ENCODE measurements around the gene MARS1. TPM values are rescaled to one million over a fixed set of nuclear protein-coding genes. Genes with fewer than 3 reads are reported as not detected.

MARS1 gene
- total RNA-seq, 1 donor from 2014 or later, result 290 TPM

DNA sequence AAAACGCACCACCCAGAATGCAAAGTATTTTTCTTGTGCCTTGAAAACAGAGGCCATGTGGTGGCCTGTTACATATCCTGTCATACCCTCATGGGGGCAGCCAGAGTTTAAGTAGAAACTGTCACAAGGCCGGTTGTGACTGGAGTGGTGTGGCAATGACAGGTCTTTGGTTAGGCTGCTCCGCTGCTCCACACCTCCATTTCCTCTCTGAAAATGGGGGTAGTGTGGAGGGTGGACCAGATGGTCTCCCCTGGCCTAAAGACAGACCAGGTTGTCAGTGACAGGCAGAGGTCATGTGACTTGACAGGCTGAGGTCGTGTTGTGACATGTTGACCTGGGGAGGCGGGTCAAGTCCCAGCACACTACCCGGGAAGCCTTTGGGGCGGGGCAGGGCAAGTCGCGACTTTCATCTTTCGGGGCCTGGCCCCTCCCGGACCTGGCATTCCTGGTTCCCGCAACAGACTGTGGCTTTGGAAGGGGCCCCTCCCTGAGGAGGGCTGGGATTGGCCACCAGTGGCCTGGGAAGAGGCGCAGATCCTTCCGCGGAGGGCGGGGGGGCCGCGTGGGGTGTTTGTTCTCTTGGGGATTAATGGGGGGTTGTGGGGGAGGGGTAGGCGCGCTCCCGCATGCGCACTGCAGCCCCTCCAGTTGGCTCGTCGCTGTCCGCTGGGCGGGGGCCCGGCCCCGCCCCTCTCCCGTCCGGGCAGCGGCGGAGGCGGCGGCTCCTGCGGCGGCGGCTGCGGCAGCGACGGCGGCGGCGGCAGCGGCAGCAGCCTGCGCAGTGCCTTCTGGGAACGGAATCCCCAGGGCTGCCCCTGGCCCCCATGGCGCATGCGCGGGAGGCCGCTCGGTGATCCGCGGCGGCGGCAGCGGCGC, 34.4 kb downstream of the MARS1 start, which contains the start of gene MBD6:
Gene MBD6 (plus strand): TSS at position 814 of the 876 bp plus-strand sequence. CDS start 1,480 bp downstream, outside the sequence.
- H3K4me3 Mint-ChIP-seq (ENCODE audit: low read depth), result peak within 1 kb of the TSS; percentile 98
- no peaks in the 10 kb centered on the region for H3K27me3 Mint-ChIP-seq
- H3K27ac Mint-ChIP-seq, result peak within 1 kb of the TSS; percentile 99
- peaks cover 39% of the 10 kb centered on the region for H3K4me1 Mint-ChIP-seq (ENCODE audit: low read depth)
- TF ChIP-seq CTCF (IDR thresholded peaks at IDR 0.05; ENCODE audit: unreplicated experiment), result no peak
- DNase-seq (ENCODE audit: low spot score, unreplicated experiment), result peak; percentile 87
- H3K36me3 Mint-ChIP-seq (ENCODE audit: insufficient read depth), result peaks cover 8% of the 10 kb centered on the region
- no peaks in the 10 kb centered on the region for H3K9me3 Mint-ChIP-seq (ENCODE audit: low read depth)

- Mint-ChIP-seq H3K4me3 (ENCODE audit: low read depth) (peak overlapping the region; percentile 96), H3K27me3 (no peaks in the 10 kb centered on the region), H3K4me1 (ENCODE audit: low read depth) (peaks cover 36% of the 10 kb centered on the region), H3K36me3 (ENCODE audit: insufficient read depth) (peaks cover 5% of the 10 kb centered on the region), H3K27ac (peak overlapping the region; percentile 97), H3K9me3 (ENCODE audit: low read depth) (no peaks in the 10 kb centered on the region)
- TF ChIP-seq CTCF (IDR thresholded peaks at IDR 0.05; ENCODE audit: unreplicated experiment), result no peak
- DNase-seq (ENCODE audit: low spot score, unreplicated experiment), result peak; percentile 37
Observed at GRCh38 chr12:57522887-57523705, 35.2 kb downstream of the MARS1 start.

- H3K36me3 Mint-ChIP-seq (ENCODE audit: insufficient read depth), result peaks cover 5% of the 10 kb centered on the region
- no peak for DNase-seq (ENCODE audit: low spot score, unreplicated experiment)
- no peak for TF ChIP-seq CTCF (IDR thresholded peaks at IDR 0.05; ENCODE audit: unreplicated experiment)
- H3K9me3 Mint-ChIP-seq (ENCODE audit: low read depth), result no peaks in the 10 kb centered on the region
- H3K27ac Mint-ChIP-seq, result peak overlapping the region; percentile 97
- no peaks in the 10 kb centered on the region for H3K27me3 Mint-ChIP-seq
- peaks cover 29% of the 10 kb centered on the region for H3K4me1 Mint-ChIP-seq (ENCODE audit: low read depth)
- H3K4me3 Mint-ChIP-seq (ENCODE audit: low read depth), result peak overlapping the region; percentile 96
Observed at GRCh38 chr12:57523706-57524614, 36.1 kb downstream of the MARS1 start.

DNA sequence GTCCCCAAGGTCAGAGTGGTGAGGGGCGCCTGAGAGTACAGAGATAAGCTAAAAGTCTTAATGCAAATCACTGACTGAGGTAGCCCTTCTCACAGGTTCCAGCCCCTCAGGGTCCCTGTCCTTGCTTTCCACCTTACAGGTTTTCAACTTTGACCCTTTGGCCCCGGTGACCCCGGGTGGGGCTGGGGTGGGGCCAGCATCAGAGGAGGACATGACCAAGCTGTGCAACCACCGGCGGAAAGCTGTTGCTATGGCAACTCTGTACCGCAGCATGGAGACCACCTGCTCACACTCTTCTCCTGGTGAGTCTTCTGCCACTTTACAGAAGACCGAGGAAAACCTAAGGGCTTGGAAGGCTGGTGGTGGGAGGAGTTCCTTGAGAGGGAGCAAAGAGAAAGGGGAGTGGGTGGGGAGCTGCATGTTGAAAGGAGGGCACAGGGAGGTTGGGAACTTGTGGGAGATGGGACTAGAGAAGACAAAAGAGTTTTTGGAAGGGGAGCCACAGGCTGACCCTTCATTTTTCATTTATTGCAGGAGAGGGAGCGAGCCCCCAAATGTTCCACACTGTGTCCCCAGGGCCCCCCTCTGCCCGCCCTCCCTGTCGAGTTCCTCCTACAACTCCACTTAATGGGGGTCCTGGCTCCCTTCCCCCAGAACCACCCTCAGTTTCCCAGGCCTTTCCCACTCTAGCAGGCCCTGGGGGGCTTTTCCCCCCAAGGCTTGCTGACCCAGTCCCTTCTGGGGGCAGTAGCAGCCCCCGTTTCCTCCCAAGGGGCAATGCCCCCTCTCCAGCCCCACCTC, 37.1 kb downstream of the MARS1 start:
- Mint-ChIP-seq H3K9me3 (ENCODE audit: low read depth) (no peaks in the 10 kb centered on the region), H3K27ac (peak overlapping the region; percentile 59), H3K36me3 (ENCODE audit: insufficient read depth) (peaks cover 7% of the 10 kb centered on the region), H3K4me3 (ENCODE audit: low read depth) (peak overlapping the region; percentile 96), H3K4me1 (ENCODE audit: low read depth) (peaks cover 24% of the 10 kb centered on the region), H3K27me3 (no peaks in the 10 kb centered on the region)
- no peak for DNase-seq (ENCODE audit: low spot score, unreplicated experiment)
- TF ChIP-seq CTCF (IDR thresholded peaks at IDR 0.05; ENCODE audit: unreplicated experiment), result no peak
